ENCODE measurements around the gene GPR21.
A peak's percentile ranks its signal among the peaks of the same experiment; 100 is the strongest.

GPR21 gene

DNA sequence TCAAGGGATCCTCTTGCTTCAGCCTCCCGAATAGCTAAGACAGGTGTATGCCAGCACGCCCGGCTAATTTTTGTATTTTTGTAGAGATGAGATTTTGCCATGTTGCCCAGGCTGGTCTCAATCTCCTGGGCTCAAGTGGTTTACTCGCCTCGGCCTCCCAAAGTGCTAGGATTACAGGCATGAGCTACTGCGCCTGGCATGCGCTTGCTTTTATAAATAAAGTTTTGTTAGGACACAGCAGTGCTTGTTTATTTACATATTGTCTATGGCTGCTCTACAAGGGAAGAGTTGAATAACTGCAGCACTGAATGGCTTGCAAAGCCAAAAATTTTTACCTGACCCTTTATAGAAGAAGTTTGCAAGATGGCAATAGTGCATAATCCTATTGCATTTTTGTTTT is 27.7 kb downstream of the GPR21 start:
- H3K4me3 ChIP-seq (ENCODE audit: low read depth, low read length), result no peak overlapping the region
- DNase-seq (ENCODE audit: low read depth), result no peak

DNA sequence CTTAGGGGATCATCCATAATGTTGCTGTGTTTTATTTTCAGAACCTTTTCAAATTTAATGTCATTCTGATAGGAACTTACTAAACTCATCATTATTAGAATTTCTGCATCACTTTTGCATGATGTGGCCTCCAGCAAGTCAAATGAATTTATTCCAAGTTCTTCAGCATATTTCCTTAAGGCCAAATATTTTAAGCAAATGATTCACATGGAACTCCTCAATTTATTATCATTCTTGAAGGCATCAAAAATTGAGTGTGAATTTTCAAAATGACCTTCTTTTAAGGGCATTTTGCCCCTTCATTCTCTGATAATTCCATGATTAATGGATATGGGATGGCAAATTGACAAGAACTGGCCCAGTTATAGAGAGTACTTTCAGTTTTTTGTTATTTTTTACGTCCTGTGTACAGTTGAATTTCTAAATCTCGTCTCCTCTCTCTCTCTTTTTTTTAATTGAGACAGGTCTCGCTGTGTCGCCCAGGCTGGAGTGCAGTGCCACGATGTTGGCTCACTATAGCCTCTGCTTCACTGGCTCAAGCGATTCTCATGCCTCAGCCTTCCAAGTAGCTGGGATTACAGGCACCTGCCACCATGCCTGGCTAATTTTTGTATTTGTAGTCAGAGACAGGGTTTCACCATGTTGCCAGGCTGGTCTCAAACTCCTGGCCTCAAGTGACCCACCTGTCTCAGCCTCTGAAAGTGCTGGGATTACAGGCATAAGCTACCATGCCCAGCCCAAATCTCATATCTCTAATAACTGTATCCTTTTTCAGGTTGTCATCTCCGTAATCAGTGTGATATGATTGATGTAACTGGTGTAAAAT is 29.1 kb downstream of the GPR21 start:
- no peak overlapping the region for H3K4me3 ChIP-seq (ENCODE audit: low read depth, low read length)
- no peak for DNase-seq (ENCODE audit: low read depth)

DNA sequence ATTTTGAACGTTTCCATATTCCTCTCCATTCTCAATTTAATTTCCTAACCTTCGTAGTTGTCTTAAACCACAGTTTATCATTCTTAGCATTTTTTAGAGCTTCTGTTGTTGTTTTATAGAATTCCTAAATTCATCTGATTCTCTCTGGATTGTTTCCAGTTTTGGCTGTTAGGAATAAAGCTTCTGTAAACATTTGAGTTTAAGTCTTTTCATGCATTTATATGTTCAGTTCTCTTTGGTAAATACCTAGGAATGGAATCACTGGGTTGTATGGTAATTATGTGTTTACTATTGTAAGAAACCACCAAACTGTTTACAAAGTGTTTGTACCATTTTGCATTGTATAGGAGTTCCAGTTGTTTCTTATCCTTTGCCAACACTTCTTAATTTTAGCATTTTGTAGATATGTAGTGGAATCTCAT is 29.7 kb downstream of the GPR21 start:
- no peak for DNase-seq (ENCODE audit: low read depth)
- no peak overlapping the region for H3K4me3 ChIP-seq (ENCODE audit: low read depth, low read length)

DNA sequence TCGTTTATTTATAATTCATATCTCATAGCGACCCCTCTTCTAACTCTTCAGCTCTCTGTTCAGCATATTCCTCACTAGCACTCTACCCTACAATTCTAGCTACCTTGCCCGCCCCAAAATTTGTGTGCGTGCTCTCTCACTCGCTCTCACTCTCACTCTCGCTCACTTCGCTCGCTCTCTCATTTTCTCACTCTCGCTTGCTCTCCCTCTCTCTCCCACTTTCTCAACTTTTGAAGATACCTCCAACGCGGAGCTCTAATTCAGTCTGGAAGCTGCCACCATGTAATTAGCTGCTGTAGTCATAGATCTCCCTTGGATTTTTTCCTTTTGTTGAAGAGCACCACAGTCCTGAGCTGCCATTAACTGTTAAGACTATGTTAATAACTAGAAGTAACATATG is 30.4 kb downstream of the GPR21 start:
- no peak overlapping the region for H3K4me3 ChIP-seq (ENCODE audit: low read depth, low read length)
- DNase-seq (ENCODE audit: low read depth), result no peak

DNA sequence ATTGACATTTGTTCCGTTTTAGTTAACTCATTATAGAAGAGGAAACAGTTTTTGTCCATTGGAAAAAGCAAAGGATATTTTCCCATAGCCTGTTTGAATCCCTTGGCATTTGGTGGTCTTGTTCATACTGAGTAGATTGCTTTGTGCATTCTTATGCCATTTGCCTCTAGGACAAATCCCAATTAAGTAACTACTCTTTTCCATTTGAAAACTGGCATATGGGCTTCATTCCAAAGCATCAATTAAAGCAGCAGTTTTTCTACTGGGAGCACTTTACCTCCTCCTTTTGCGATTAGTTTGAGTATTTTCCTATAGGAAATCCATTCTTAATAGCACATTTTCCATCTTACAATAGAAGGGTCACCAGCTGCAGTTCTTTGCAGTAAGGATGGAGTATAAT is 31.2 kb downstream of the GPR21 start:
- H3K4me3 ChIP-seq (ENCODE audit: low read depth, low read length), result no peak overlapping the region
- DNase-seq (ENCODE audit: low read depth), result no peak

DNA sequence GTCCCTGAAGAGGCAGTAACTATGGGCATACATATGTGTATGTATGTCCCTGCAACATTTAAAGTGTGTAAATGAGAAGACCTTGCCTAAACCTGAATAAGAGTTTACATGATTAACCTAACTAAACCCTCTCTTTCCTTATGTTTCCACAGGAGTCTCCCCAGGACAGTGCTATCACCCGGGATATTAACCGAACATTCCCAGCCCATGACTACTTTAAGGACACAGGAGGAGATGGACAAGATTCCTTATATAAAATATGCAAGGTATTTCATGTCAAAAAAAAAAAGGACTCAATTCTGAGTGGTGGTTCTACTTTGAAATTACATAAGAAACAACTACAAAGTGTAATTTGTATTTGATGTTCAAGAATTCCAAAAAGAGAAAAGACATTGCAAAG is 31.7 kb downstream of the GPR21 start:
- no peak for DNase-seq (ENCODE audit: low read depth)
- H3K4me3 ChIP-seq (ENCODE audit: low read depth, low read length), result no peak overlapping the region

DNA sequence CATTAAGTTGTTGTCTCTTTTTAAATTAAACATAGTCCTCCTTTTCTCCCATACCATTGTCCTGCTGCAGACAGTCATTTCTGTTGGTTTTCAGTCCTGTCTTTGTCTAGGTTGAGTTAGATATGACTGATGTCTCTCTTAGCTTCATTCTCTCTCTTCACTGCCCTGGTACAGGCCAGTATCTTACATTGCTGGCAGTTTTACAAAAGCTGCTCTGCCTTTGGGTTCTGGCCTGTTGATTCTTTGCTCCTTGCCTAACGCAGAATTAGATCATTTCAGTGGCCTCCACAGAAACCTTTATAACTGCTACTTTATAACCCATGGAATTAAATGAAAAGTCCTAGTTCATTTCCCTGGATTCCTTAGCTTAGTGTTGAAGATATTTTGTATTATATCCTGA is 33.7 kb downstream of the GPR21 start:
- no peak overlapping the region for H3K4me3 ChIP-seq (ENCODE audit: low read depth, low read length)
- no peak for DNase-seq (ENCODE audit: low read depth)

DNA sequence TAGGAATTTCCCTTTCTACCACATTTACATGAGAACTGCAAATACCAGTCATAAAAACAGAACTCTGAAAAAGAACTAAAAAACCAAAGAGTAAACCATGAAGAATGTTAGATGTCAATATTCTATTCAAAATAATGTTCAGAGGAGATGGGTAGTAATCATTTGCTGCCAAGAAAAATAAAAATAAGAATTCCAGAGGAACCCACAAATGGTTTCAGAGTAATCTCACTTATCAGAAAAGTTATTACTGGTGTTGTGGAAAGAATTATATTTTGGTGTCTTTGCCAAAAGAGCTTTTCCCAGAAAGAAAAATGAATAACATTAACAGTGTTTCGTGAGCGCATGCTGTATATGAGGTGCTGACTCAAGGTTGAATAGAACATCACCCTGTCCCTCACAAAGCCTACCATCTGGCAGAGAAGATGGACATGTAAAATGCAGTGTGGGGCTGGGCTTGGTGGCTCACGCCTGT is 35.6 kb downstream of the GPR21 start:
- DNase-seq (ENCODE audit: low read depth), result peak; percentile 90
- H3K4me3 ChIP-seq (ENCODE audit: low read depth, low read length), result no peak overlapping the region

DNA sequence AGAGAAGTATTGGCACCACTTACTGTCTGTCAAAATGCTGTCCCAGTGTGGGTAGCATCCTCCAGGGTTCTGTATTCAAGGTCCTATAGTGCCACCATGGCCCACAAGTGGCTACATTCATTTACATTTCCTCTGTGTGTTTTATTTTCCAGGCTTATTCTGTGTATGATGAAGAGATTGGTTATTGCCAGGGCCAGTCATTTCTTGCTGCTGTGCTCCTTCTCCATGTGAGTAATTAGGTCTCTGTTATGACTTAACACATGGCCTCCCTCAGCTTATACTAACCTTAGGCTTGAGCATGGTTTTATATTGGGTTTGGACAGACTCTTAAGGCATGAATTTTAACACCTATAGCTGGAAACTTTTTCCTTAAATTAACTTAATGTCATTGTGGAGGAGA is 36.7 kb downstream of the GPR21 start:
- no peak overlapping the region for H3K4me3 ChIP-seq (ENCODE audit: low read depth, low read length)
- no peak for DNase-seq (ENCODE audit: low read depth)

DNA sequence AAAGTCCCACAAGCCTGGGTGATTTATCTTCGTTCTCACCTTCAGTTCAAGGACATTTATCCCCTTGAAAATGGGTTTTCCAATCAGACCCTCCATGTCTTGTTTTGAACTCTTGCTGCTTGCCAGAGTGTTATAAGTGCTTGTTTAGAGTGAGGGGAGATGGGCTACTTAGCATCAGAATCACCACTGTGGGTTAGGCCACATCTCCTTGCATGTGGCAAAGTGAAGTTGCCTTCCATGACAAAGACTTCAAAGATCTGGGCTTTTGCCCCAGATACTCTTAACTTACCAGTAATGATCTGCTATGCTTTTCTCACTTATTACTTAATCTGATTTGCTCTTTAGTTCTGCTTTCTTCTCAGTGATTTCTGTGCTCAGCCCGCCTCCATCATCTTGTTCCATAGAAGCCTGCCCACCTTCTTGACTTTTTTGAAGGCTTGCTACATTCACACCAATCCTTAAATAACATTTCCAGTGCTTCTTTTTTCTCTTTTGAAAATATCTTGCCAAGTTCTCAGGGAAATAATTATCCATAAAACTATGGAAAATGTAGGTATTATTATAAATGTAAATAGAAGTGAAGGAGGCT is 39.0 kb downstream of the GPR21 start:
- no peak for DNase-seq (ENCODE audit: low read depth)
- H3K4me3 ChIP-seq (ENCODE audit: low read depth, low read length), result no peak overlapping the region

DNA sequence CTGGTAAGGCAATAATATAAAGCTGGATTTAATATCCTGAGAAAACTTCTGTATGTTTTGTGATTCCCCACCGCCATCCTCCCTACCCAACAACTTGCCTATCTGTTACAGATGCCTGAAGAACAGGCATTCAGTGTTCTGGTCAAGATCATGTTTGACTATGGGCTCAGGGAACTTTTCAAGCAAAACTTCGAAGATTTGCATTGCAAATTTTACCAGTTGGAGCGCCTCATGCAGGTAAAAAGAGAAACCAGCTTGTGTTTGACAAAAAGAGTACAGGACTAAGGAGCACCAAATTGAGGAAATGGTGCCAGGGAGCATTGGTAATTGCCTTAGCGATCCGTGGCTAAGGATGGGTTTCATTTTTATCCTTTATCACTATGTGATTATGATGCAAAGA is 40.0 kb downstream of the GPR21 start:
- no peak overlapping the region for H3K4me3 ChIP-seq (ENCODE audit: low read depth, low read length)
- DNase-seq (ENCODE audit: low read depth), result no peak

DNA sequence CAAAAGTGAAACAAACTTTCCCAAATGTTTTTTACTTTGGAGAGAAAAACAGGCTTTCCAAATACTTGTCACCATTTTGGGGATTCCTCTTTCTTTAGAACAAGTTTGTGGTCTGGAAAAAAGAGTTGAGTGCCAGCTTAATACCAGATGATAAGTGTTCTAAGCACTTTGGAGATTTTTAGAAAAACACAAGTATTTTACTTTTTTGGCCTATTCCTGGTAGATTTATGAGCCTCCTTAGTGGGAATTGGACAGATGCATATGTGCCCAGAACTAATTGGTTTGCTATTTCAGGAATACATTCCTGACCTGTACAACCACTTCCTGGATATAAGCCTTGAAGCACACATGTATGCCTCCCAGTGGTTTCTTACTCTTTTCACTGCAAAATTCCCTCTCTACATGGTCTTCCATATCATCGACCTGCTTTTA is 40.5 kb downstream of the GPR21 start:
- peak; percentile 67 for DNase-seq (ENCODE audit: low read depth)

DNA sequence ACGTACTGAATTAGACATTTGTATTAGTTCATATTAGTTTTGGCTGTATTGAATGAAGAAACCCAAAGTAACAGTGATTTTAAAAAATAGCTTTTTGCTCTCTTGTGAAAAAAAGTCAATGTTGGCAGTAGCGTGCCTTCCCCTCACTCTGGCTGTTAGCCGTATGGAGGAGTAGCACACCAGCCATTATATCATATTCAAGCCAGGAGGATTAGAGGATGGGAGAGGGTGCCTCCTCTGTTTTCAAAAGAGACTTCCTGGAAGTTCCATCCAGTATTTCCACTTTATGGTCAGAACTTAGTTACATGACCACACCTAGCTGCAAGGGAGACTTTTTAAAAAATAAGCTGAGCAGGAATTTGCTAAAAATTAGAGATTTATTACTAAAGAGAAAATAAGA is 41.2 kb downstream of the GPR21 start:
- no peak overlapping the region for H3K4me3 ChIP-seq (ENCODE audit: low read depth, low read length)
- DNase-seq (ENCODE audit: low read depth), result no peak

More for the DNA sequence above, 40.5 kb downstream of the GPR21 start:
- H3K4me3 ChIP-seq (ENCODE audit: low read depth, low read length), result no peak overlapping the region

DNA sequence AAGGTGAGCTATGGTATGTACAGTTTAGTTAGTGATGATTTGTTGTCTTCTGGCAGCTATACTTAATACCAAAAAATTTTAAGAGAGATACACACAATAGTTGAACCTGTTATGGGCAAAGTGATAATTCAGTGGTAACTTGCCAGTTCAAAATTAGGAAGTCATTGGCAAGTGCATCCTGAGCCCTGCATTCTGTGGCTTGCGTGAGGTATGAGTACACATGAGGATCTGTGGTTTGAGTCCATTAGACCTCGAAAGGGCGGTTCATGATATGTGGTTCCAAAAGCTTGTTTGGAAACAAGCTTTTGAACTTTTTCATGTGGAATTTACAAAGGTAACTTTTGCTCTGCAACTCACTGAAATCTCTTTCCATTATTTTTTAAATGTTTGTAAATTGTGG is 47.0 kb downstream of the GPR21 start:
- H3K4me3 ChIP-seq (ENCODE audit: low read depth, low read length), result no peak overlapping the region
- DNase-seq (ENCODE audit: low read depth), result no peak

DNA sequence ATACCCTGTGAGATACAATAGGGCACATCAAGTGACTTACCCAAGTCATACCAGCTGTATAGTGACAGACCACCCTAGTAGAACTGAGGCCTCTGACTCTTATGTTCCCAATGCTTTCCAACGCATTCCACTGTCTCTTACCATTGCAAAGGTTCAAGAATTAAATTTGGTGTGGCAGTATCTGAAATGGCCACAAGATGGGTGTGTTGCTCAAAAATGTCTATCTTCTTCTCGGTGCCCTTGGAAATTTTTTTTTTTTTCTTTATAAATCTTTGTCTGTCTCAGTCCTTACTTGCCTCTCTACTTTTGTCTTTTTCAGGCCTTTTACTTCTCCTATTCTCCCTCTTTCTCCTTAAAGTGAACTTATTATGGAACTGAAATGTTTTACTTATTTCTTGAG is 48.4 kb downstream of the GPR21 start:
- no peak overlapping the region for H3K4me3 ChIP-seq (ENCODE audit: low read depth, low read length)
- no peak for DNase-seq (ENCODE audit: low read depth)

DNA sequence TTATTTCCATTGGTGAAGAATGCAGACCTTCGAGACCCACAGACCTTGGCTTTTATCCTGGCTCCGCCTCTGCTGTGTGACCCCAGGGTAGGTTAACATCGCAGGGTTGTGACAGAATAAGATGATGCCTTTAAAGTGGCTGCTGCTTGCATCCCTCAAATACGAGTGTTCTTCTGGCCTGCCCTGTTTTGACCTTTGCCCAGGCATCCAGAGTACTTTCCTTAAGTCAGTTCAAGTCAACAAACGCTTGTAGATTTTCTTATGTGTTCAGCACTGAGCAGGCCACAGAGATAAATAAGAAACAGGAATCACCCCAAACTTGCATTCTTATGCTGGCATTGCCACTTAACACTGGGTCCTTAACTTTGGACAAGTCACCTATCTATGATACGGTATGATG is 50.2 kb downstream of the GPR21 start:
- H3K4me3 ChIP-seq (ENCODE audit: low read depth, low read length), result no peak overlapping the region
- no peak for DNase-seq (ENCODE audit: low read depth)

DNA sequence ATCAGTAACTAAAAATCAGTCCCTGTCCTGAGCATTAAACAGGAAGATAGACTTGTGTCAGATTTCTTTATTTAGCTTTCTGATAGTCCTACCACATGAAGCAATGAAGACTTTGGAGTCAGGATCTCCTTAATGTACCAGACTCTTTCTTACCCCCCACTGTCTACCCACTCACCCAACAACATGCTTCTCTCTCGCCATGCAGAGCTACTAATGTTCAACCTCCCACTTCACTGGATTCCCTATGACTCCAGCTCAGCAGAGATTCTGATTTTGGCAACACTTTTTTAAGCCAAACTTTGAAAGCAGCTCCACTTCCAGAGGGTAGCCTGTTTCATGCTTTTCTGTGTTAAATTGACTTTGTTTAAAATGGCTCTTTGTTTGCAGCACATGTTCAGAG is 50.8 kb downstream of the GPR21 start:
- DNase-seq (ENCODE audit: low read depth), result no peak
- H3K4me3 ChIP-seq (ENCODE audit: low read depth, low read length), result no peak overlapping the region
